Posterior cingulate gyrus (tissue), 11 donors: ENCODE data around the gene GULP1.

Experiments used
- DNase-seq, 10 donors: peaks; one replicate each; pipeline versions ENCODE4 v3.0.0 to v3.0.0-alpha.2; 2020 to 2021; ENCODE audit warnings: mixed read lengths in 3 of 10
- intact Hi-C: fragments of 100-400 bp; cut with DNase I; formaldehyde crosslinking; loops from one replicate; pipeline ENCODE4 v1.15.1; 2023

The GULP1 gene

GRCh38 chr2:188319838-188320237 is 28.2 kb downstream of the GULP1 start:
- DNase-seq, result no peak
- intact Hi-C loops, result no loop called here

- DNase-seq, result no peak
- intact Hi-C loops, result no loop called here
Observed at GRCh38 chr2:188320861-188321260, 29.2 kb downstream of the GULP1 start.

- intact Hi-C loops, result no loop called here
- no peak for DNase-seq
Observed at GRCh38 chr2:188322569-188323551, 31.2 kb downstream of the GULP1 start.

- intact Hi-C loops, result no loop called here
- DNase-seq, result no peak
Observed at GRCh38 chr2:188324067-188324466, 32.4 kb downstream of the GULP1 start.

- intact Hi-C loops, result no loop called here
- no peak for DNase-seq
Observed at GRCh38 chr2:188326290-188326668, 34.6 kb downstream of the GULP1 start.

- intact Hi-C loops, result no loop called here
- DNase-seq, result no peak
Observed at GRCh38 chr2:188326669-188327301, 35.1 kb downstream of the GULP1 start.

GRCh38 chr2:188327518-188328213 is 36.0 kb downstream of the GULP1 start:
- DNase-seq, result no peak
- intact Hi-C loops, result no loop called here

GRCh38 chr2:188328419-188328818 is 36.7 kb downstream of the GULP1 start:
- no peak for DNase-seq
- intact Hi-C loops, result no loop called here

GRCh38 chr2:188330316-188331053 is 38.8 kb downstream of the GULP1 start:
- no peak for DNase-seq
- intact Hi-C loops, result no loop called here

- intact Hi-C loops, result no loop called here
- no peak for DNase-seq
Observed at GRCh38 chr2:188332619-188333018, 40.9 kb downstream of the GULP1 start.

- peak in 2 of 10 donors; percentile 17 to 70 for DNase-seq
- intact Hi-C loops, result no loop called here
Observed at GRCh38 chr2:188333751-188334524, 42.3 kb downstream of the GULP1 start.

- intact Hi-C loops, result no loop called here
- peak in 1 of 10 donors; percentile 63 for DNase-seq
Observed at GRCh38 chr2:188338463-188338862, 46.8 kb downstream of the GULP1 start.

GRCh38 chr2:188340257-188340656 is 48.6 kb downstream of the GULP1 start:
- intact Hi-C loops, result no loop called here
- no peak for DNase-seq

- no peak for DNase-seq
- intact Hi-C loops, result no loop called here
Observed at GRCh38 chr2:188345020-188345419, 53.3 kb downstream of the GULP1 start.

- intact Hi-C loops, result no loop called here
- no peak for DNase-seq
Observed at GRCh38 chr2:188345426-188345825, 53.8 kb downstream of the GULP1 start.

- DNase-seq, result no peak
- intact Hi-C loops, result no loop called here
Observed at GRCh38 chr2:188345831-188346458, 54.3 kb downstream of the GULP1 start.

GRCh38 chr2:188349019-188349418 is 57.3 kb downstream of the GULP1 start:
- intact Hi-C loops, result no loop called here
- DNase-seq, result no peak

- DNase-seq, result no peak
- intact Hi-C loops, result no loop called here
Observed at GRCh38 chr2:188353282-188353681, 61.6 kb downstream of the GULP1 start.
